HG03575 (cell line): ENCODE measurements around the gene HFE.
"Not testable (repeated sequence)": the region's sequence is repeated elsewhere in the genome, so short reads cannot be mapped to it uniquely, and the experiment has no call there.

Experiments
- ATAC-seq: cut with Tn5 transposase; IDR thresholded peaks from one replicate; pipeline ENCODE4 v1.9.1; 2021; ENCODE audit not compliant: unreplicated experiment, insufficient number of reproducible peaks, low FRiP score; ENCODE audit errors: extremely low read depth

The HFE gene

GRCh38 chr6:26087284-26088115, at the start of gene HFE:
TSS of gene HFE (plus strand) at chr6:26087429. CDS start at chr6:26087441, 12 bp downstream.
- ATAC-seq: no peak

- ATAC-seq: no peak
Observed at GRCh38 chr6:26041946-26042345, 45.3 kb upstream of the HFE start.

GRCh38 chr6:26043384-26044139, 43.7 kb upstream of the HFE start:
- ATAC-seq: peak; percentile 39

- ATAC-seq: no peak
Observed at GRCh38 chr6:26044140-26045064, 42.8 kb upstream of the HFE start.

GRCh38 chr6:26045065-26045927, 41.9 kb upstream of the HFE start:
- ATAC-seq: no peak

- no peak for ATAC-seq
Observed at GRCh38 chr6:26045928-26046368, 41.3 kb upstream of the HFE start.

- not testable (repeated sequence) for ATAC-seq
Observed at GRCh38 chr6:26047329-26047728, 39.9 kb upstream of the HFE start.

- no peak for ATAC-seq
Observed at GRCh38 chr6:26048590-26048989, 38.6 kb upstream of the HFE start.

GRCh38 chr6:26051665-26052310, 35.4 kb upstream of the HFE start:
- ATAC-seq: no peak

GRCh38 chr6:26052762-26053250, 34.4 kb upstream of the HFE start:
- ATAC-seq: not testable (repeated sequence)

- no peak for ATAC-seq
Observed at GRCh38 chr6:26053992-26054780, 33.0 kb upstream of the HFE start.

GRCh38 chr6:26054781-26055718, 32.2 kb upstream of the HFE start:
- peak; percentile 40 for ATAC-seq

GRCh38 chr6:26055719-26056582, 31.3 kb upstream of the HFE start:
- peak; percentile 23 for ATAC-seq

- ATAC-seq: no peak
Observed at GRCh38 chr6:26056583-26057350, 30.5 kb upstream of the HFE start.
